ENCODE results near the gene NEK10.

Gene NEK10

GRCh38 chr3:27097182-27097581 is 272.0 kb downstream of the NEK10 start:
- no peak overlapping the region for H3K4me3 ChIP-seq
- DNase-seq (ENCODE audit: low spot score) = no peak

GRCh38 chr3:27095553-27096222 is 273.5 kb downstream of the NEK10 start:
- no peak overlapping the region for H3K27ac ChIP-seq
- no peak for DNase-seq (ENCODE audit: low spot score)
- no peak overlapping the region for H3K4me3 ChIP-seq
- TF ChIP-seq CTCF (IDR thresholded peaks at IDR 0.05) = no peak

More at GRCh38 chr3:27097182-27097581, 272.0 kb downstream of the NEK10 start:
- no peak for TF ChIP-seq CTCF (IDR thresholded peaks at IDR 0.05)
- H3K27ac ChIP-seq = no peak overlapping the region

DNA sequence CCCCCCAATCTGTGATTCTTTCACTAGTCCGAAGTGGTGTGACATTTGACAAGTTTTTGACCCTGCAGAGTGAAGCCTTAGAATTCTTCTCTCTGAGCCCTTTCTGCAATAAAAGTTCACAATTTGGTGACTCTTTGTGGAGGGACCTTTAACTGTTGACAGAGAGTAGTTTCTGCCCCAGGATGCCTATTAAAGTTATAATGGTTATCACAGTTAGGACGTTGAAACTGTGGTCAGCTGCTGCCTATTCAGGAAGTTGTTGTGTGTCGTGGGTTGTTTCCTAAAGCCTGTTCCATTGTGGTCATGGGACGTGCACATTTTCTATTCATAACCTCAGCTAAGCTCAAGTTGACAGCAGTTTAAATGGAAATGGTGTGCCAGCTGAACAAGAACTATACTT is 274.5 kb downstream of the NEK10 start:
- Histone ChIP-seq H3K4me3 (no peak overlapping the region), H3K27ac (no peak overlapping the region)
- DNase-seq (ENCODE audit: low spot score) = no peak
- TF ChIP-seq CTCF (IDR thresholded peaks at IDR 0.05) = no peak

DNA sequence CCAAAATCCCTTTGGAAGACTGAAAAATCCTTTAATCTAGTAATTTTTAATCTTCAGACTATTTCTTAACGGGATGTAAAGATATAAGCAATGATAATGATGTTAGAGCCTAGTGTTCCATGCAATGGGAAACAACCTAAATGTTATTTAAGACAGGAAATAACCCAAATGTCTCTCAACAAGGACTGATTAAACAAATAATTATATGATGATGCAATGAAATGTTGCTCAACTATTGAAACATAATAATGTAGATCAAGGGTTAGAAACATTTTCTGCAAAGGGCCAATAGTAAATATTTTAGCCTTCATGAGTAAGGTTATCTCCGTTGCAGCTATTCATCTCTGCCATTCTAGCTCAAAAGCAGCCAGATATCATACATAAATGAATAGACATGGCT is 275.4 kb downstream of the NEK10 start:
- Histone ChIP-seq H3K27ac (no peak overlapping the region), H3K4me3 (no peak overlapping the region)
- DNase-seq (ENCODE audit: low spot score) = no peak
- no peak for TF ChIP-seq CTCF (IDR thresholded peaks at IDR 0.05)

GRCh38 chr3:27090275-27091041 is 278.7 kb downstream of the NEK10 start:
- TF ChIP-seq CTCF (IDR thresholded peaks at IDR 0.05) = no peak
- no peak overlapping the region for H3K4me3 ChIP-seq
- no peak for DNase-seq (ENCODE audit: low spot score)
- no peak overlapping the region for H3K27ac ChIP-seq

- no peak for DNase-seq (ENCODE audit: low spot score)
- no peak overlapping the region for H3K27ac ChIP-seq
- no peak overlapping the region for H3K4me3 ChIP-seq
- TF ChIP-seq CTCF (IDR thresholded peaks at IDR 0.05) = no peak
Measured at GRCh38 chr3:27089645-27090044, 279.5 kb downstream of the NEK10 start.

DNA sequence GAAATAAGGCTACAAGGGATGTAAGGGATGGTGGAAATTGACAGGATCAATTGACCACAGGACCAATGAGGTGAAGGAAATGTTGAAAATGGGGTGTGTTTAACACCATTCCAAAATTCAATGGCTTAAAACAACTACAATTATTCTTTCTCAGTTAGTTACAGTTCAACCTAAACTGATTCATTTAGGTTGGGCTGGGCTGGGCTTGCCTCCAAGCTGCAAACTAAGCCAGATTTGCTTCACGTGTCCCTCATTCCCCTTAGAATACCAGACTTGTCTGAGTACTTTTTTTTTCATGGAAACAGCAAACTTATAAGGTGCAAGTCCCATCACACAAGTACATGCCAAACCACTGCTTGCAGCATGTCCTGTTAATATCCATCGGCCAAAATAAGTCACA is 280.1 kb downstream of the NEK10 start:
- Histone ChIP-seq H3K4me3 (no peak overlapping the region), H3K27ac (no peak overlapping the region)
- DNase-seq (ENCODE audit: low spot score) = no peak
- no peak for TF ChIP-seq CTCF (IDR thresholded peaks at IDR 0.05)

Measured in coronary artery (tissue), 2 donors.